NCI-H128 (cell line): ENCODE measurements around the gene ANKRD11.
"Not testable (repeated sequence)": the region's sequence is repeated elsewhere in the genome, so short reads cannot be mapped to it uniquely, and the experiment has no call there.

Experiments
- DNase-seq: peaks from one replicate; lab custom pipeline; 2025; ENCODE audit not compliant: unreplicated experiment; lab: John Stamatoyannopoulos, UW

The ANKRD11 gene

DNA sequence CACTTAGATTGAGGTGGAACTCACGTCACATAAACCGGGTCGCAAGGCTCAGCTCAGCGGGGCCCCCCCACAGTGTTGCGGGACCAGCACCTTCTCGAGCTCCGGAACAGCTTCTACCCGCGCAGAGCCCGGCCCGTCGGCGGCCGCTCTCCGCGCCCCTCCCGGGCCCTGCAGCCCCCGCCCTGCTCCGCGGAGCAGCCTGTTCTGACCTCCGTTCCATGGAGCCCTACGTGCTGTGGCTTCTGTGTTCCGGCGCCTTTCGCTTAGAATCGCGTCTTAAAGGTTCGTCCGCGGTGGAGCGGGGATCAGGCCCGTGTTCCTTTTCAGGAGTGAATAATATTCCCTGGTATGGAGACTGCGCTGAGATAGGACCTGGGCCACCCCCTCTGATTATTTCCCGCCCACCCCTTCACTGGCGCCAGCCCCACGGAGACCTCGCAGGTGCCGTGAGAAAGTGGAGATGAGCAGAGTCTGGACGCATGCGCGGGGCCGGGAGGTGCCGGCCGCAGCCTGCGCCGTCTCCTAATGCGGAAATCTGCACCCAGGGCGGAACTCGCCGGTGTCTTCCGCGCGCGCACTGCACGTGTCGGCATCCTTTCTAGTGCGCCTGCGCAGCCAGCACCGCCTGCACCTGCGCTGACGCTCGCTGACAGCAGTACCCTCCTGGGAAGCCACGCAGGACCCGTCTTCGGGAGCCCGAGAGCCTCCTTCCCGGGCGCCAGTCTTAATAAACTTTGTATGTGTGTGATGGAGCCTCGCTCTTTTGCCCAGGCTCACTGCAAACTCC lies 242.0 kb downstream of the ANKRD11 start:
- DNase-seq: no peak

DNA sequence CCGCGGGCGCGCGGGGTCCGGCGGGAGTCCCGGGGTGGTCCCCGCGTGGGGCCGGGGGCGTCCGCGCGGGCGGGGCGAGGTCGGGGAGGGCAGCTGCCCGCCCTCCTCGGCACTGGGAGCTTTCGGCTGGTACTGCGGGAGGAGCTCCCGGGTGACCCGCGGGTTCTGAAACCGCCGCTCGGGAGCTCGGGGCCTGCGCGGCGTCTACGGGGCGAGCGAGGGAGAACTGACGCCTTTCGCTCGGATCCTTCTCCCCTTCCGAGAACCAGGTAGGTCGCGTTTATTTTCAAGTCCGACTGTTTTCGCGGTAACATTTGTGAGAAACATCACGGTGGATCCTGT lies 242.7 kb downstream of the ANKRD11 start:
- DNase-seq: not testable (repeated sequence)

DNA sequence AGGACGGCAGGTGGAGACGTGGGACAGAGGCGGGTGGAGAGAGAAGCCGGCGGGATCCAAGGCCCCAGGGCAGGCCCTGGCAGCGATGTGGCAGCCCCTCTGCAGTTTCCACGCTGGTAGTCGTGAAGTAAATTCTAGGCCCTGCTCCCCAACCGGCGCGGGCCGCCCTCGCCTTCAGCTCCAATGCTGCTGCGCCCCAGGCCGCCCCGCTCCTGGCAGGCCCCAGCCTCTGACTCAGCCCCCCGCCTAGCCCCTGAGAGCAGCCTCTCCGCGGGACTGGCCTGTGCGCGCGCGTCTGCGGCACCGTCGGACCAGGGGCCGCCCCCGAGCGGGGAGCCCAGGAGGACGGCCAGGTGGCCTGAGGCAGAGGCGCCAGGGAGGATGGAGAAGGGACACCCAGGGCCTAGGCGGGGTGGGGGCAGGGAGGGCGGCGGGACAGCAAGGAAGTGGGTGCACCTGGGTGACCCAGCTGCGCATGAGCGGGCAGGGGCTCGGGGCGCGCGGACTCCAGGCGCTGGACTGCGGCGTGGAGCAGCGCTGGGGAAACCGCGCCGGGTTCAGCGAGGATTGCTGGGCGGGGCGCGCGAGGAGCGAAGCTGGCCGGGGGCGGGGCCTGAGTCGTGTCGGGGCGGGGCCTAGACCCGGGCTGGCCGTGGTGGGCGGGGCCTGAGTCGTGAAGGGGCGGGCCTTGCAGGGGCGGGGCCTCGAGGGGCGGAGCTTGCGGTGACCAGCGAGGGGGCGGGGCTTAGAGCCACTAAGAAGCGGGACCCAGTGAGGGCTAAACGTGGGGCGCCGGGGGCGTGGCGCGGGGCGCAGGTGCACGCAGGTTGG lies 243.2 kb downstream of the ANKRD11 start:
- no peak for DNase-seq

DNA sequence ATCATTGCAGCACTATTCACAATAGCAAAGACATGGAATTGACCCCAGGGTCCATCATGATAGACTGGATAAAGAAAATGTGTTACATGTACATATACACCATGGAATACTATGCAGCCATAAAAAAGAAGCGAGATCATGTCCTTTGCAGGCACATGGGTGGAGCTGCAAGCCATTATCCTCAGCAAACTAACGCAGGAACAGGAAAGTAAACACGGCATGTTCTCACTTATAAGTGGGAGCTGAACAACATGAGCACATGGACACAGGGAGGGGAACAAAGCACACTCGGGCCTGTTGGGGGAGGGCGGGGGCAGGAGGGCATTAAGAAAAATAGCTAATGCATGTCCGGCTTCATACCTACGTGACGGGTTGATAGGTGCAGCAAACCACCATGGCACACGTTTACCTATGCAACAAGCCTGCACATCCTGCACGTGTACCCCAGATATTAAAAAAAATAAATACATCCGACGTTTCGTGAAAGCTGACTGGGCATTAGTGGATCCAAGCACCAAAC lies 243.9 kb downstream of the ANKRD11 start:
- DNase-seq: no peak

DNA sequence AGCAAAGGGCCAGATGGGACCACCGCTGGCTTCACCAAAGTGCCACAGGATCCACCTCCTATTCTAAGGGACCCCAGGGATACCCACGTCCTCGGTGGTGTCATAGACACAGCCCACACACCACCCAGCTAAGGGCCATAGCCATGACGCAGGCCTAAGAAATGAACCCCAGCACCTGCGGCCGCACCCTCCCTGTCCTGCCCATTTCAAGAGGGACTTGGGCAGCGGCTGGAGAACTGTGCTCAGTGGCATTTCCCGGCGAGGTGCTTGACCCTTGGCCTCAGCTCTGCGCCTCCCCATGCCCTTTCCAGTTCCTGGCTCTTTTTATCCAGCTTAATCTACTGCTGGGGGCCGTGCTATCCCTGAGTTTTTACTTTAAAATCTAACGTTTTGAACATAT lies 245.6 kb downstream of the ANKRD11 start:
- DNase-seq: no peak

DNA sequence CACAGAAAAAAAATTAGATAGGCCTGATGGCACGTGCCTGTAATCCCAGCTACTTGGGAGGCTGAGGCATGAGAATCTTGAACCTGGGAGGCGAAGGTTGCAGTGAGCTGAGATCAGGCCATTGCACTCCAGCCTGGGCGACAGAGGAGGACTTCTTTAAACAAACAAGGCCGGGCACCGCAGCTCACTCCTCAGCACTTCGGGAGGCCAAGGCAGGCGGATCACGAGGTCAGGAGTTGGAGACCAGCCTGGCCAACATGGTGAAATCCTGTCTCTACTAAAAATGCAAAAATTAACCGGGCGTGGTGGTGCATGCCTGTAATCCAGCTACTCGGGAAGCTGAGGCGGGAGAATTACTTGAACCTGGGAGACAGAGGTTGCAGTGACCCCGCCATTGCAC lies 246.1 kb downstream of the ANKRD11 start:
- not testable (repeated sequence) for DNase-seq

DNA sequence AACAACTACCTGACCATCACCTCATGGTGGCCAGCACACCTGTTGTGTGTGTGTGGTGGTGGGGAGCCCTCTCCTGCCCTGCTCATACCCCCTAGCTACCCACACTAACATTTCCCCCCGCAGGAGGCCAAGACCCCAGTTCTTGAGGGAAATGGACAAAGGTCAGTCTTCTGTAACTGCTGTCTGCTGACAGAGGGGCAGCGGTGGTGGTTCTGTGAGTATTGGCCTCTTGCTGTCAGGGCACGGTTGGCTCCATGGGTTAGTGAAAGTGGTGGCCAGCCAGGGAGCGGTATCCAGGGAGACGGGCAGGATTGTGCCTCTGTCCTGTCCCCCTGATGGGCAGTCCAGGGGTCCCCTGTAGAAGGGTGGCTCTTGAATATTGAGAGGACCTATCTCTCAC lies 246.7 kb downstream of the ANKRD11 start:
- no peak for DNase-seq

DNA sequence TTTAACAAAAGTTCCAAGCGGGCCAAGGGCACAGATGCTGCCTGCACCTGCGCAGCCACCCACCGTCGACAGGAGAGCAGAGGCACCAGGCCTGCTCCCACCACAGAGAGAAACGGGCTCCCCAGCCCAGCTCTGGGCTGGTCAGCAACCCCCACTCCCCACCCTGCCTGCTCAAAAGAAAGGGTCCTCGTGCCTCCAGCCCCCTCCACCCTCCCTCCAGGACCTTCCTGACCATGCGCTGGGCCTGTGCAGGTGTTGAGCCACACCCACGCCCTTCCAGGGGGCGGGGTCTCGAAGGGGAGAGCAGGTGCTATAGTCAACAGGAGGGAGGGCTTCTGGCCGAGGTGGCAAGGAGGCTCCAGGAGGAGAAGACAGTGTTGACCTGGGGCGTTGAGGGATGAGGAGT lies 247.6 kb downstream of the ANKRD11 start:
- DNase-seq: no peak

DNA sequence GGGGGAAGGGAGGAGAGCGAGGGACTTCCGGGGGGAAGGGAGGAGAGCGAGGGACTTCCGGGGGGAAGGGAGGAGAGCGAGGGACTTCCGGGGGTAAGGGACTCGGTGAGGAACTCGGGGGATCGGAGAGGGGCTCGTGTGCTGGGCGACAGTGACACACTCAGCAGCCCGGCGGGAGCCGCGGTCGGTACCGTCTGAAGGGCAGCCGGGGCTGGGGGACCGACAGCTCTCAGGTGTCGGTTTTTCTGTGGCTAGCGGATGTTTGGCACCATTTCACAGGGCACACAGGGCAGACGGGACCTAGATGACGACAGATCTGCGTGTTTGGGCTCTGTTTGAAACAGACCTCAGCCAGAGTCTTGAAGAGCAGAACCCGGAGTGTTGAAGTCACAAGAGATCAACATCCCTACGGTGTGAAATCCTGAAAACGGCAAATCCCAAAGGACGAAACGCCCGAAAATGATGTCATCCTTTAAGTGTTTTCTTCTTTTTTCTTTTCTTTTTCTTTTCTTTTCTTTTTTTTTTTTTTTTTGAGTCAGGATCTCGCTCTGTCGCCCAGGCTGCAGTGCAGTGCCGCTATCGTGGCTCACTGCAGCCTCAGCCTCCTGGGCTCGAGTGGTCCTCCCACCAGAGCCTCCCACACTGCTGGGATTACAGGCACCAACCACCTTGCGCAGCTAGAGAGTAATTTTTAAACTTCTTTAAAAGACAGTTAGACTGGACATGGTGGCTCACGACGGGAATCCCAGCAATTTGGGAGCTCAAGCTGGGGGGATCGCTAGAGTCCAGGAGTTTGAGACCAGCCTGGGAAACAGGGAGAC lies 249.0 kb downstream of the ANKRD11 start:
- DNase-seq: no peak

DNA sequence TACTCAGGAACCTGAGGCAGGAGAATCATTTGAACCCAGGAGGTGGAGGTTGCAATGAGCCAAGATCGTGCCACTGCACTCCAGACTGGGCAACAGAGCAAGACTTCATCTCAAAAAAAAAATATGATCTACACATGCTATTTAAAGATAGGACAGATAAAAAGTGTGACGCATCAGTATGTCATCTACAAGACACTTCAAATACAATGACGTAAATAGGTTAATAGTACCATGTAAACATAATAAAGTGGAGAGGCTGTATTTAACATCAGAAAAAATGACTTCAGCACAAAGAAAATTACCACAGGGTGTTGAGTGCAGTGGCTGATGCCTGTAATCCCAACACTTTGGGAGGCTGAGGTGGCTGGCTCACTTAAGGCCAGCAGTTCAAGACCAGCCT lies 252.6 kb downstream of the ANKRD11 start:
- no peak for DNase-seq

DNA sequence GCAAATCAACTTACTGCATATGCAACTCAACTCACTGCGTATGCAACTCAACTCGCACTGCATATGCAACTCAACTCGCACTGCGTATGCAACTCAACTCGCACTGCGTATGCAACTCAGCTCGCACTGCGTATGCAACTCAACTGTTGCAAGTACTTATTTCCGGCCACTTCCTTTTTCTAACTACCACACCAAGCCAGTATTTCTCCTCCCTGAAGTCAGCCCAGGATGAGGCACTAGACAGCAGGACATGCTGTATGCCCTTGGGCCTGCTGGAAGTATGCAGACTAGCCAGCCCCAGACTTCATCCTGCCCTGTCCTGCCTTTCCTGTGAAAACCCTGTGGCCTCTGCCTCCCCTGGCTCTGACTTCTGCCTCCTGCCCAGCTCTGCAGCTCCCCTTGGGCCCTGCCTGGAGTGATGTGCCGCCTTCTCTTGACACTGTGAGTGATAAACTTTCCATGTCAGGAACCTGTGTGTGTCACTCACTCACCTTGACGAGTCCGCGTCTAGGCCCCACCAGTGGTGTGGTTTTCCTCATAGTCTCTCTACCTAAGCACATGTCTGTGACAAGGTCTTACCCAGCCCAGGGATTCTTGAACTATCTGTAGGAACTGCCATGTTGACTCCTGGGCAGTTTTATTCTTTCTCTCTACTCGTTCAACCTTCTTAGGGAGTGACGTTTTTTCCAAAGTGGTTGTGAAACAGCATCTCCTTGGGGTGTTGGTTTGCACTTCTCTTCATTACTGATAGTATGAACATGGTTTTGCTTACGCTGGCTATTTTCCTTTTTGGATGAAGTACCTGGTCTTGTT lies 256.5 kb downstream of the ANKRD11 start:
- DNase-seq: no peak

DNA sequence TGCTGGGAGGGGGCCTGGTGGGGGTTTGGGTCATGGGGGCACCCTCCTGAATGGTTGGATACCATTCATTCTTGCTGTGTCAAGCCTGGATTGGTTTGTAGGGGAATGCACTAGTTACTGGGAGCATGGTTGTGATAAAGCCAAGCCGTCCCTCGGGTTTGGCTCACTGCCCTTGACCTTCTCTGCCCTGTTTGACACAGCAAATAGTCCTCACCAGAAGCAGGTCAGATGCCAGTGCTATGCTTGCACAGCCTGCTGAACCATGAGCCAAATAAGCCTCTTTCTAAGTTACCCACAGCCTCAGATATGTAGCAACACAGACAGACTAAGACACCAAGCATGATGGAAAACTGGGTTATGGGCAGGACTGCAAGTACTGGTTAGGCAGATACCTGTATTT lies 258.3 kb downstream of the ANKRD11 start:
- no peak for DNase-seq

DNA sequence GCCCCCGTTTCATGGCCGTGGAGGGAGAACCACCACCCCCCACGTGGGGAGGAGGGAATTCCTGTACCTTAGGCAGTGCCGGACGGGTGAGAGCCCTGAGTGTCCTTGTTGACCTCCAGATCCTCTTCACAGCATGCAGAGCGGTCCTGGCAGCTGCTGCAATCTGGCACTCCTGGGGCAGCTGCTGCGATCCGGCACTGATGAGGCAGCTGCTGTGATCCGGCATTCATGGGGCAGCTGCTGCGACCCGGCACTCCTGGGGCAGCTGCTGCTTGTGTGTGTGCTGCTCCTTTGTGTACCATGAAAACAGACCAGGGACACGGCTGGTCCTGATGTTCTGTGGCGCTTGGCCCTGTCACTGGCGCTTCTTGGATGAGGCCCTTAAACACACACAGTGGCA lies 260.1 kb downstream of the ANKRD11 start:
- no peak for DNase-seq

DNA sequence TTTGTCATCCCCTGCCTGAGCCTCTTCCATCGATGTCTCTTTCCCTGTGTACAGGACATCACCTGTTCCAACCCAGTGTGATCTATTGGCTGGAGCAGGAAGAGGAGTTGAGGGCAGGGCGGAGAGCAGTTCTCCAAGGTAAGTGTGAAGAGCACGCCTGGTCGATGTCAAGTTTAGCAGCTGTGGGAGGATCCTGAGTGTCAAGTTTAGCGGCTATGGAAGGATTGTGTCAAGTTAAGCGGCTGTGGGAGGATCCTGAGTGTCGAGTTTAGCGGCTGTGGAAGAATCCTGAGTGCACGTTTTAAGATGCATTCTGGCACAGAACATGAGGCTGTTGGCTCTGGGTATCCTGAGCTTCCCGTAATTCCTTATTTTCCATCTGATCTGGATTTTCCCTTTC lies 265.7 kb downstream of the ANKRD11 start:
- DNase-seq: no peak

DNA sequence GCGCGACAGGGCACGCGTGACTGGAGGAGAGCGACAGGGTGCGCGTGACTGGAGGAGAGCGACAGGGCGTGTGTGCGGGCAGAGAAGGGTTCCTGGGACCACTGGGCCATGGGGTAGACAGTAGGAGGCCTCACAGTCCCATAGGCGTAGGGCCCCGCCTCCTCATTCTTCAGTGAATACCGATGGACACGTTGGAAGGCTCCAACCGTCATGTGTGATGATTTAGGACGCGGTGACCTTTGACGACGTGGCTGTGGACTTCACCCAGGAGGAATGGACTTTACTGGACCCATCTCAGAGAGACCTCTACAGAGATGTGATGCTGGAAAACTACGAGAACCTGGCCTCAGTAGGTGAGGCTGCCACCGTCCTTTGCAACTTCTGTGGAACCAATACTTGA lies 267.4 kb downstream of the ANKRD11 start:
- no peak for DNase-seq

DNA sequence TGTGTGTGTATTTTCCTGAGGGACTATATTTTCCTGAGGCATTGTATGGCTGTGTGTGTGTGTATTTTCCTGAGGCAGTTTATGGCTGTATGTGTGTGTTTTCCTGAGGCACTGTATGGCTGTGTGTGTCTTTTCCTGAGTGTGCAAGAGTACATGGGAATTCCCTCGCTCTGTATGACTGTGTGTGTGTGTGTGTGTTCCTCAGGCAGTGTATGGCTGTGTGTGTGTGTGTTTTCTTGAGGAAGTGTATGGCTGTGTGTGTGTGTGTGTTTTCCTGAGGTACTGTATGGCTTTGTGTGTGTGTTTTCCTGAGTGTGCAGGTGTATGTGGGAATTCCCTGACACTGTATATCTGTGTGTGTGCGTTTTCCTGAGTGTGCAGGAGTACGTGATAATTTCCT lies 268.8 kb downstream of the ANKRD11 start:
- no peak for DNase-seq

DNA sequence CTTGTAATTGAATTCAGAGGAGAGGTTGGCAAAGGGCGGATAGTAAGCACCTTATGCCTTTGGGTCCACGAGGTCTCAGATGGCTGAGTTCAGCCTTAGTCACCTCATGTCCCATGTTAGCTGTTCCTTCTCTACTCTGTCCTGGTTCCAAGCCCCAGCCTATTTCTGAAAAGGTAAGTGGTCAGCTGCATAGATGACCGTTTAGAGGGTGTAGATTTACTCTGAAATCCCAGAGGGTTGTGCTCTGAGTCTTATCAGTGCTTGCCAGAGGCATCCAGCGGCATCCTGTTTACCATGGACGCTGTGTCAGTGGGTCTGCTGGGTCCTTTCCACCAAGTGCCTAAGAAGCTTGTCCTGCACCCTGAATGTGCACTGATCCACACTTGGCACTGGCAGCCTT lies 271.0 kb downstream of the ANKRD11 start:
- DNase-seq: no peak
